NCI-H2171 (cell line): Measurements from ENCODE around the gene CCDC192.
"Not testable (repeated sequence)": the region's sequence is repeated elsewhere in the genome, so short reads cannot be mapped to it uniquely, and the experiment has no call there.

Experiments
- DNase-seq: peaks from one replicate; lab custom pipeline; 2025; lab: John Stamatoyannopoulos, UW

The CCDC192 gene

GRCh38 chr5:127847641-127848040 lies 144.4 kb downstream of the CCDC192 start:
- DNase-seq: not testable (repeated sequence)

DNA sequence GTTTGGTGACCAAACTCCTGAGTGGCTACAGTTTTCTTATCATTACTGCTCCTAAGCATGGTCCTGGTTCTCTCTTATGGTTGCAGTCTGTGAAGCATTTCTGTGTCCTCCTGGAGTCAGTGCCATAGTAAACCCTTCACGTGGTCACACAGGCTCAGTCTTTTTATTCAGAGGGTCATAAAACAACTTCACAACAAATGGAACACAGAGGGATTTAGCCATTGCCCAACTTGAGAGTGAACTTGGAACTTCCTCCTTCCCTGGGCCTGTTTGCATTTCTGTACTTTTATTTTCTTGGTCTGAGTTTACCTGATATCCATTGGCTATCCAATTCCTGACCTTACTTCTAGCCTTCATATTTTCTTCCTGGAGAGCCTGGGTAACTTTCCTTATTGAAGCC lies 144.9 kb downstream of the CCDC192 start:
- DNase-seq: no peak

GRCh38 chr5:127849408-127849807 lies 146.2 kb downstream of the CCDC192 start:
- no peak for DNase-seq

GRCh38 chr5:127849891-127850290 lies 146.7 kb downstream of the CCDC192 start:
- DNase-seq: no peak

- no peak for DNase-seq
Measured at GRCh38 chr5:127851964-127852363, 148.8 kb downstream of the CCDC192 start.

GRCh38 chr5:127854520-127854919 lies 151.3 kb downstream of the CCDC192 start:
- no peak for DNase-seq

DNA sequence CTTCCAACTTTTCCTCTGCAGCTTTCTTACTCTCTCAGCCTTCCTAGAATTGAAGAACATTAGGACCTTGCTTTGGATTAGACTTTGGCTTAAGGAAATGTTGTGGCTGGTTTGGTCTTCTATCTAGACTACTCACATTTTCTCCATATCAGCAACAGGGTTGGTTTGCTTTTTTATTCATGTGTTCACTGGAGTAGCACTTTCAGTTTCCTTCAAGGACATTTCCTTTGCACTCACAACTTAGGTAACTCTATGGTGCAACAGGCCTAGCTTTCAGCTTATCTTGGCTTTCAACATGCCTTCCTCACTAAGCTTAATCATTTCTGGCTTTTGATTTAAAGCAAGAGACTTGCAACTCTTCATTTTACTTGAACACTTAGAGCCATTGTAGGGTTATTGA lies 153.1 kb downstream of the CCDC192 start:
- no peak for DNase-seq

DNA sequence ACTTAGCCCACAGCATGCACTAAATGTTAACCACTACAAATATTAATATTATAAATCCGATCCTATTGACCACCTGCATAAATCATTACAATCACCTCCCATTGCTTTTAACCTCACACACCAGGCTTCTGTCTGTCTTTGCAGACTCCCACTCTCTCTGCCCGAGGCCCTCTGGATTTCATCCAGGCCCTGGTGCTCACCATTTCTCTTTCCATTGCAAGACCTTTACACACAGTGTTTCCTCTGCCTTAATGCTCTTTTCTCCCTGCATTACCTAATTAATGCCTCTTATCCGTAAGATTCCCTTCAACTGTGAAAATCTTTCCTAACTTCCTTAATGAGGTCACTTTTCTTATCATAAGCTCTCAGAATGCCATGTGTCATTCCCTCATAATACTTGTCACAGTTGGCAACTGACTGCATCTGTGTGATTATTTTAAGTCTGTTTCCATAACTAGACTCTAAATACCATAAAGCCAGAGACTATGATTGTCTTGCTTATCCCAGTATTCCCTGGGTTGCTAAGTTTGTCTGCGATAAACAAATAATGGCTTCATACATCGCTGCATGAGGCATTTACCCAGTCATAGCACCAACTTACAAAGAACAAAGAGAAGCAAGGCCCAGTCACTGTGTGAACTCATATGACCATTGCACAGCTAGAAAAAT lies 155.1 kb downstream of the CCDC192 start:
- no peak for DNase-seq

DNA sequence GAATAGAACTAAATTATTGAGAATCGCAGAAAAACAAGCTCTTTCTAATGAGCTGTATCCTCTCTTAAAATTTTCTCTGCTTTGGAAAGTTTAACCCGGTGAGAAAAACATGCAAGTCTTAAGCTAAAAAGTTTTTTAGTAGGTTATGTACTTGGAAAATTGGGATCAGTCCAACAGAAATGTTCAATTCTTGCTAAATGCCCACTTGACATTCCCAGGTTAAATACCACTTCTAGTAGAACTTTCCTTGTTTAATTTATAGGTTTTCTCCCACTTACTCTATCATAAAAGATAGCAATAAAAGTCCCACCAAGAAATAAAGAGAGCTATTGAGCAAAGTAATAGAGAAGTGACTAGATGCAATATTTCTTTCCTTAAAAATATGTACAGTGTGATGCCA lies 157.1 kb downstream of the CCDC192 start:
- no peak for DNase-seq

- no peak for DNase-seq
Measured at GRCh38 chr5:127863161-127863560, 160.0 kb downstream of the CCDC192 start.

- DNase-seq: no peak
Measured at GRCh38 chr5:127863610-127864395, 160.6 kb downstream of the CCDC192 start.

GRCh38 chr5:127864511-127864910 lies 161.3 kb downstream of the CCDC192 start:
- no peak for DNase-seq

DNA sequence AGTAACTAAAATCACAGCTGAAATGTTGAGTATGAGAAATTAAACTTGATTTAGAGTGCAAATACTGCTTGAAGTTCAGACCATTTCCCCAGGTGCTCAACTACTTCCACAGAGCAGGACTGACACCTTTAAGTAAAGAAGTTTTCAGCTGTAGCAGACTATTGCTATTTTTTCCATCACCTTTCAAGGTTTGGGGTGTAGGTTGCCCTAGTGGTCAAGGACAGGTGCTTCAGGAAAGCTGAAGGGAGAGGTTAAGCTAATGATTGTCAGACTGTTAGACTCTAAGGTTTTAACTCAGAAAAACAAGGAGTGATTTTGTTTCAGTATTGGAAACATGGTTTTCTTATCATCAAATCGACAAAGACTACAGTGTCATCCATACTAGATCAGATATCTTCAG lies 162.1 kb downstream of the CCDC192 start:
- no peak for DNase-seq

- DNase-seq: no peak
Measured at GRCh38 chr5:127867022-127867783, 164.0 kb downstream of the CCDC192 start.

- no peak for DNase-seq
Measured at GRCh38 chr5:127870914-127871313, 167.7 kb downstream of the CCDC192 start.

DNA sequence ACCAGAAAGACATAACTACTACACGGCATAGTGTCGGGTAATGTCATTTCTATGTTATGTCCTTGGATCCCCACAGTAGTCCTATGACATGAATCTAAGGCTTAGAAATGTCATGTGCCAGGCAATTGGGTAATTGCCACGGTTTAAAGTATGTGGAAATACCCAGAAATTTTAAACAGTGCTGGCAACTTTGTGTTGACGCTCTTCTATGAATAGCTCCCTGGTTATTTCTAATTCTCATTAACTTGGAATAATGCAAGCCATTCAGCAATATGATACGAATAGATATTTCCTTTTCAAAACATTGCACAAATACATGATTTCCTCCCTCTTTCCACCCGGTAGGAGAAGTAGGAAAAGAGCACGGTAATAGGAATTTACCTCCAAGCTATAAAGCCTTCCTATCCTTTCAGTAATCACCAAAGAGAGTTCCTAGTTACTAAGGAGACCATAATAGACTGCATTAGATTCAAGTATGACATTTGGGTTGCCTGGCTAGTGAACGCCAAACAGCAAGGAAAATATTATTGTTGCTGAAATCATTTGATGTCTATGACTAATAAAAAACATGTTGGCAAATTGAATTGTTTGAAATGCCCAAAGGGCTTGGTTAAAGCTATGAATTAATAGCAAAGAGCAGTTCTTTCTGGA lies 168.4 kb downstream of the CCDC192 start:
- no peak for DNase-seq

DNA sequence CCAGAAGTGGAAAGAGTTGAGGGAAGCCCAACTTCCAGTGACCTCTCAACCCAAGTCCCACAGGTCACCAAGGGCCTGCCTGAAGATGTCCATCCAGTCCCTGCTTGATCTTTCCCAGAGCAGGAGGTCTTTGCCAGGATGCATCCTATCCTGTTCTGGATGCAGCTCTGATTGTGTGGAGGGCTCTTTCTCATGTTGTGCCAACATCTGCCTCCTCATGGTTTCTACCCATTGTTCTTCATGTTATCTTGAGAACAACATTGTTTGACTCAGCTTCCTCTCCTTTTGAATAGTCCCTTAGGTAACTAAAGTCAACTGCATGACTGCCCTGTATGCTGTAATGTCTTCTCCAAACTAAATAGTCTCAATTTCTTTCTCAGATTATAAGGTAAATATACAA lies 169.3 kb downstream of the CCDC192 start:
- no peak for DNase-seq

- DNase-seq: peak; percentile 22
Measured at GRCh38 chr5:127875235-127876021, 172.2 kb downstream of the CCDC192 start.

- no peak for DNase-seq
Measured at GRCh38 chr5:127876384-127876783, 173.2 kb downstream of the CCDC192 start.

- peak; percentile 4 for DNase-seq
Measured at GRCh38 chr5:127878174-127878750, 175.1 kb downstream of the CCDC192 start.

DNA sequence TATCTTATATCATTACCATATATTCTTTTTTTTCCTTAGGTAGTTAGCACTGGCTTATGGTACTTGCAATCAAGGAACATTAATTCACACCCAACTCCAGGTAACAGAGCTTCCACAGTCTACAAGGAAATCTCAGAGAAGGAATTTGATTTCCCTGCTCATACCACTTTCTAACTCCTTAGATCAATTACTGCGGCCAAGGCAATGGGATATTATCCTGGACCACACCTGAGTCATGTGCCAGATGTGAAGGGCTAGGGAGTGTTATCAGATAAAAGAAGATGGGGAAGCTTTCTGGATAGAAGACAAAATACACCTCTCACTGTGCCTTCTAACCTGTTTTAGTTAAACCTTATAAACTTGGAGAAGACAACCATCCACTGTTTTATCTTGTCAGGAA lies 181.2 kb downstream of the CCDC192 start:
- DNase-seq: no peak
